HG02763 (cell line): Measurements from ENCODE around the gene AKAIN1.

Experiments
- ATAC-seq: cut with Tn5 transposase; IDR thresholded peaks from one replicate; pipeline ENCODE4 v1.9.1; 2021; ENCODE audit warnings: mild to moderate bottlenecking, moderate library complexity; ENCODE audit not compliant: unreplicated experiment

AKAIN1 gene

DNA sequence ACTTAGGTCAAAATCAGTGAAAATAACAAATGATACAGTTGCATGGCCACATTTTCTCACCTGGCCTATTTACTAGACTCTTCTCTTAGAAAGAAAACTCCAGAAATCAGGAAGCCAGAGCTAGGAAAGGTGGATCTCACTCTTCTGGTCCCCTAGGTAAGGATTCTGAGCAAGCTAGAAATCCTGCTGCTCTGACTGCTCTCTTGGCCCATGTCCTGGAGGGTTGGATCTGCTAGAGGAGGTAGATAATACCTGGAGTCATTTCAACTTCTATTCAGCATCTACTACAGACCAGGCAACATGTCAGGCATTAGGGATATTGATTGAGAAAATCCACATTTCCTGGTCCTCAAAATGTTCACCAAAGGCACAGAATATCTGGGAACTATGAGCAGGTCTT lies 34.9 kb downstream of the AKAIN1 start:
- no peak for ATAC-seq

DNA sequence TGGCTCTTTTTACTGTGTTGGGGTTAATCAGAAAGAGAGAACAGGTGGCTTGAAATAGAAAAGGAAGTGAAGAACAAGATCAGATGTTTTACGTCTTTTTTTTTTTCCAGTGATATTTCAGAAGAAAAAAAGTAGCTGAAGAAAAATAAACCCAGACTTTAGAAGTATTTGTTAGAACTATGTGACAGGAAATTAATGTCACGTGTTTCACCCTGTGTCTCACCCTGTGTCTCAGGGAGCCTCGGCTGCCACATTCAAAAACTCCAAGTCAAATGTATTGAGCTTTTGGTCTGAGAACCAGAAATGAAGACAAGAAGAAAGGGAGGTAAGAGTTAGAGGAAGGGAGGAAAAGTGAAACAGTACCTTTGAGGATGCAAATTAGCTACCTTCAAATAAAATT lies 38.0 kb downstream of the AKAIN1 start:
- ATAC-seq, result no peak

DNA sequence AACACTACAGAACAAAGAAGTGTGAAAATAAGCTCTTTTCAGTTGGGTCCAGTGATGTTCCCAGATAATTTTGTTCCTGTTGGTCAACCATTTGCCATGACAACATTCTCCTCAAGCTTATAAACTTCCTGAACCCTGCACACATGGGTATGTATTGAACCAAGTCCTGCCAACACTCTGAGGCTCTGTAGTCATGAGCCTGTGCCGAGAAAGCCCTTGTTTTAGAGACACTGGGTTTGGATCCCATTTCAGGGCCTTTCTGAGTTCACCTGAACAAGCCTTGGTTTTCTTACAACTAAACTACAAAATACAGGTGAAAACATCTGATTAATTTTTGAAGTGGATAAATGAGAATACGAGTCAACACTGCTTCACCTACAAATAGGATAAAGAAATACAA lies 38.5 kb downstream of the AKAIN1 start:
- ATAC-seq, result no peak

DNA sequence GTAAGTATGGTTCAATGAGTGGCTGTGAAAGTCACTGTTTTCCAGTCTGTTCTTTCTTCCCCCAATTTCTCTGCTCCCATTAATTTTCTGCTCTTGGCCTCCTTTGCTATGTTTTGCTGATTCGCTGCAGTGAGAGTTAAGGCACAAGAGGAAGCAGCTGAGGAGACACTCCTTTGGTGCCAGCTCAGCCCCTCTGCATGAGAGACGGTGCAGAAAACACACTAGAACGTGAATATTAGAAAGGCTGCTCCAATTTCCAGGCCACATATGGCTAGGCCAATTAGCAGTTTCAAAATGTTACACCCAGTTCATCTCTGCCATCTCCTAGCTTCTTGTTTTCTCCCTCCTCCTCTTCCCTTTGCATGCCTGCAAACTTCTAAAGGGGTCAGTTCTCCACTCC lies 38.9 kb downstream of the AKAIN1 start:
- no peak for ATAC-seq

DNA sequence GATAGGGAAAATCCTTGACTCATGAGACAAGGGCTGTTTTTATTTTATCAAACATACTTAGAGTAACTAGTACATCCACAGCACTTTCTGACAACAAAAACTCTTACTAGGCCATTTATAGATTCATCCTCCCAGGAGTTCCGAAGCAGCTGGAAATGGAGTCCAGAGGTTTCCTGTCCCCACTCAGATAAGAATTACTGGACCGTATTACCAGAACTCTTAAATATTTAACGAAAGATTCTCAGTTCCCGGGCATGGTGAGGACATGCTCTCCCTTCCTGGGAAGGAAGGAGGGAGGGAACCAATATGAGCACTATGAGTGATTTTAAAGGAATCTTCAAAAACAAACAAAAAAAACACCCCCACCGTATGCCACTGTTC lies 41.2 kb downstream of the AKAIN1 start:
- no peak for ATAC-seq

DNA sequence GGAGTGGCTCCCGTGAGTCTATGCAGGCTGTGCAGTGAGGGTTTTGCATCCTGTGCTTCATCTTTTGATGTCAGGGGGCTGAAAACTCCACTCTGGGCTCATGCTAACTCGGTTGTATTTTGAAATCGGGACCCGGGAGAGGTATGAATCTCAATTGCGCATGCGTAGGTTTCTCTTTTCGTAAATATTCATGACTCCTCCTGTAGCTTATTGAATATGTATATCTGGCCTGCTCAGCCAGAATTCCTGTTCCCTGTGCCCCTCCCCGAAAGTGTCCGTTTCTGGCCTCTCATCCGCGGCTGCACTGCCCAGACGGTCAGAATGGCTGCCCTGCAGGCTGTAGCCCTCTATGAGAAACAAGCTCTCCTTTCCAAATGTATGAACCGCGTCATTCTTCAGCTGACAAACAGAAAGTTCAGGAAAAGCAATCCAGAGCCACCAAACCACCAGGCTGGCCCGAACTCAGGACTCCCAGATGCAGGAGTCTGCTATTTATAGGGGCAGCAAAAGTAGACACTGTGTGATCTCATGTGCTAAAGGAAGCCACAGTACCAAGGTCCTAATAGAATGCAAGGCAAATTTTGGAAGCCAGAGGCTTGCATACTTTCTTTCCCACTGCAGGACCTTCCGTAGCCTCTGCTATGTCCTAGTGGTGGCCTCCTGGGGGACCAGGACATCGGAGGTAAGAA lies 41.7 kb downstream of the AKAIN1 start:
- ATAC-seq, result no peak

DNA sequence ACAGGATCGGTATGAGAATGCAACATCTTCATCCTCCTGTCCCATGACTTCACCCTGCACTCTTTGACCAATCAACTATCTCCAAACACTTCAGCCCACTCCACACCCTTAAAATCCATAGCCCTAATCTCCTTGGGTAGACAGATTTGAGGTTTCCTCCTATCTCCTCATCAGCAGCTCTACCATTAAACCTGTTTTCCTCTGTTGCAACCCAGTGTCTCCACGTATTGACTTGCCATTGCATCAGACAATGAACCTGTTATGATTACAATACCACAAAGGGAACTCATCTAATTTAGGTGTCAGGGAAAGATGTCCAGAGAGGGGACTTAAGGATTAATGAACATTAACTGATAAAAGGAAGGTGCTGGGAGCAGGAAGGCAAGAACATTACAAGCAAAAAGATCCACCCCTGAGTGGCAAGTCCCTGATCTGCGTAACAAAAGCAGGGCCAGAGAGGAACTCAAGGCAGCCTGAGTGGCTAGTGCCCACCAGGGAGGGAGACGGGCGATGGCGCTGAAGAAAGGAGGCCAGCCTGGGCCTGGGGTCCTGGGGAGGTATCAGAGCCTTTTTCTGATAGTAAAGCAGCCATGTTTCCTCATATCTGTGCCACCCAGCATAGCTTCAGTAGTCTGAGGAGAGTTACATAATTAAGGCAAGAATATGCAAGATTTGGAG lies 44.6 kb downstream of the AKAIN1 start:
- ATAC-seq, result no peak

DNA sequence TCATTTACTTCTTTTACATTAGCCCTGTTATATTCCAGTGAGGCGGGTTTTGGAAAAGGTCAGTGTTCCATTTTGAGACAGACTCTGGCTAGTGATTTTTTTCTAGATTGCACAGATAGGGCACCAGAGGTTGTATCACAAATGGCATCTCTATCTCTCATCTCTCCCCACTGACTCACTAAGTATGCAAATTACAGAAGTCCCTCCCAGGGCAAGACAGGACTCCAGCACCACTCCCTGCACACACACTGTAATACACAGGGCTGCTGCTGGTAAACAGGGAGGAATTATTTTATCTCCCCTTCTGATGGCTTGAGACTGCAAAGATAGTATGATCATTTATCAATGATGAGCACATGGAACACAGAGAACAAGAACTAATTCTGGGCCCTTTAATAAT lies 46.2 kb downstream of the AKAIN1 start:
- ATAC-seq, result no peak

DNA sequence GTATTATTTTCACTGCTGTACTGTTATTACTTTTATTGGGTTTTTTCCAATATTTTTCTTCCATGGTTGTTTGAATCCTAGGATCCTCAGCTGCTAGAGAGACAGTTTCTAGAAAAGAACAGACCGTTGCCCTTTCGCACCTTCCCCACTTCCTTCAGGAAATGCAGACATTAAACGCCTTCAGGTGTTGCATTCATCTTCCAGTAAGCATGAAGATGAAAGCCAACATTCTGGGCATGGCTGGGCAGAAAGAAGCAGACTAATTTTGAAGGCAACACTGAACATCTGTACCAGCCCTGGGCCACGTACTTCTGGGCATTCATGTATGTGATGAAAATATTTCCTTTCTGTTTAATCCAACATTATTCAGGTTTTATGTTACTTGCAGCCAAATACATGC lies 51.0 kb downstream of the AKAIN1 start:
- ATAC-seq, result no peak

DNA sequence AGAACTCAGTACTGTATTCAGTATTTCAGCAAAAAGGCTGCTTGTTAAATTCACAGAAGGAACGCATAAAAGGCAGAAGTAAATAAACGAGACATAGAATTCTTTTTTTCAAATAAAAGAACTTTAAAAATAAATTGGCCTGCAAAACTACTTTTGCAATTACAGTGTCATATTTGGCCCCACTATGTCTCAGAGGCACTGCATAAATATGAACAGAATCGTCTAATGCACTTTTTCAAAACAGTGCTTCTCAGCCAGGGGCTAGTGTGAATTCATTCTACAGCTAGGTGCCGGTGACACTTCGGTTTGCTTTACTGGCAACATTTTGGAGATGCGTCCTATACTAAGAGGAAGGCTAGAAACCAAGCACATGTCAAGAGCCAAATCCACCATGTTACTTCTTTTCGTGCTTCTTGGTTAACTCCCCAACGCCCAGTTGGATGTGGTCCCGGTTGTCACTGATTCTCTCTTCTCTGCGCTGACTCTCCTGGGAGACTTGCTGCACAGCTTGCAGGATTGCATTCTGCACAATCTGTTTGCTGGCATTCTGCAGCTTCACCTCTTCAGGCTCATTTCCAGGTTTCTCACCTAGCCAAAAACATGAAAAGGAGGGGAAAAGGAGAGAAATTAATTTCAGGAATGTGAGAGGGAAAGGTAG lies 51.8 kb downstream of the AKAIN1 start:
- no peak for ATAC-seq

DNA sequence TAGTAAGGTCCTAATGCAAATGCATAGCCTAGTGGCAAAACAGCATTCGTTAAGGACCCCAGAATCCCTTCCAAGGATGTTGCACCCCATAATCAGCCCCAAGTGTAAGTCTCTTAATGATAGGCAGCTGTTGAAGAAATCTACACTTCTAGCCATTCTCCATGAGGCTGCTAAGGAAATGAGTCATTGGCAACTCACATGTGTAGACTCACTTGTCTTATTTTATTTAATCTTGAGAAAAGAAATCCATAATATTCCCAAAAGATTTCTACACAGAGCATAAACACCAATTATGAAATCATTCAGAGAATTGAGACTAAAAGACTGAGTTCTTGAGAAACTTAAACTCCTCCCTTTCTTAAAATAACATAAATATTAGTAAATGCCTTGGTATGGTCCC lies 52.4 kb downstream of the AKAIN1 start:
- ATAC-seq, result no peak

DNA sequence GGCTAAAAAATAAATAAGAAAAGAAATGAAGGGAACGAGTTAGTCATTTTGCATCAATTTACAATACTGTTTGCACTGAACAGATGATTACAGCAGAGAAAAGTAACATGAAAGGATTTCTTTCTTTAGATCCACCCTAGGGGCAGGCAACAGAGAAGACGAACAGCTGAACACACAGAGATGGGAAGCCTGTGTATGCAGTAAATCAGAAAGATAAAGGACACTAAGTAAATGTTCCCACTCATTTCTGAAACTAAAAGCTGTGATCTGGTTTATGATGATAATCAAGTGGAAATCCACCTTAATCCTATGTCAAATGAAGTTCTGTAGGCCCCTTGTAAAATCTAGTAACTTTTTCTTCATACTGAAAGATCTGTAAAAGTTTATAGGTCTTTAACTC lies 54.2 kb downstream of the AKAIN1 start:
- no peak for ATAC-seq

DNA sequence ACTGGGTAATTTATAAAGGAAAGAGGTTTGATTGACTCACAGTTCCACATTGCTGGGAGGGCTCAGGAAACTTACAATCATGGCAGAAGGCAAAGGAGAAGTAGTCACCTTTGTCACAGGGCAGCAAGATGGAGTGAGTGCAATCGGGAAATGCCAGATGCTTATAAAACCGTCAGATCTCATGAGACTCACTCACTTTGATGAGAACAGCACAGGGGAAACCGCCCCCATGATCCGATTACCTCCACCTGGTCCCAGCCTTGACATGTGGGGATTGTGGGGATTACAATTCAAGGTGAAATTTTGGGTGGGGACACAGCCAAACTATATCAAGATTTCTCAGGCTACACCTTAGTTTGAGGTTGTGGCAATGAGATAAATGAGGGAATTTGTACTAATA lies 54.9 kb downstream of the AKAIN1 start:
- ATAC-seq, result no peak

DNA sequence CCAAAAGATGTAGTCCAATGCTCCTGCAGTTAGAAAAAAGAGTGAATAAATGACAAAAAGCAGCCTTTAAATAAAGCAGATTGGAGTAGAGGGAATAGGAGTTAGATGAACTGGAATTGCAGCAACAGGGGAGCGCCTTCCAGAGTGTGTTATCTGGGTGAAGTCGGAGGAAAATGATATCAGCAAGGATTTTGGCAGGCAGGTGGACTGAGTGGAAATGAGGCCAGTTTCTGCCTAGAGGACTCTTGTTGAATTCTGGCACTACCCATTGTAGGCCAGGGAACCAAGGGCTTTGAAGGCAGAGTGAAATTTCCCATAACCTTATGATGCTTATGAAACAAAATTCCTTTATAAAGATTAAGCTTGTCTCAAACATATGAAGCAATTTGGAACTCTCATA lies 59.8 kb downstream of the AKAIN1 start:
- no peak for ATAC-seq

DNA sequence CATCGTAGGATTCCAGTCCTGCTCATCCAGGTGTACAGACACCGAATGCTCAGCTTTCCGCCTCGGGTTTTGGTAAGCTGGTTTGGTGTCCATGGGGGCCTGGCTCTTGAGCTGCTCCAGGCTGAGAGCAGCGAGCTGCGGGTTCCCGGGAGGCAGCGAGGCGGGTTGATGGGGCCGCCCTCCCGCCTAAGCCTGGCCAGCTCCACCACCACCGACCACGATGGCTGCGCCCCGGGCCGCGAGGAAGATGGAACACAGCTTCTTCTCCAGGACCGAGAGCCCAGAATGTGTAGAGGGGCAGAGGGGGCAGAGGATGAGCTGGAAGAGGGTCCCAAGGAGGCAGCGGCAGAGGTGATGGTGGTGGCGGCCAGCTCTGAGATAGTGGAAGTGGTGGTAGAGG lies 64.1 kb downstream of the AKAIN1 start:
- no peak for ATAC-seq

DNA sequence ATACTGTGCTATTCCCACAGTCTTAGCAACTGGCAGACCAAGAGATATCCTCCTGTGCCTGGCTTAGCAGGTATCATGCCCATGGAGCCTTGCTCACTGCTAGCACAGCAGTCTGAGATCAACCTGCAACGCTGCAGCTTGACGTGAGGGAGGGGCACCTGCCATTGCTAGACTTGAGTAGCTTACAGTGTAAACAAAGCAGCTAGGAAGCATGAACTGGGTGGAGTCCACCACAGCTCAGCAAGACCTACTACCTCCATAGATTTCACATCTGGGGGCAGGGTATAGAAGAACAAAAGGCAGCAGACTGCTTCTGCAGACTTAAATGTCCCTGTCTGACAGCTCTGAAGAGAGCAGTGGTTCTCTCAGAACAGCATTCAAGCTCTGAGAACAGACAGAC lies 74.8 kb downstream of the AKAIN1 start:
- ATAC-seq, result no peak

DNA sequence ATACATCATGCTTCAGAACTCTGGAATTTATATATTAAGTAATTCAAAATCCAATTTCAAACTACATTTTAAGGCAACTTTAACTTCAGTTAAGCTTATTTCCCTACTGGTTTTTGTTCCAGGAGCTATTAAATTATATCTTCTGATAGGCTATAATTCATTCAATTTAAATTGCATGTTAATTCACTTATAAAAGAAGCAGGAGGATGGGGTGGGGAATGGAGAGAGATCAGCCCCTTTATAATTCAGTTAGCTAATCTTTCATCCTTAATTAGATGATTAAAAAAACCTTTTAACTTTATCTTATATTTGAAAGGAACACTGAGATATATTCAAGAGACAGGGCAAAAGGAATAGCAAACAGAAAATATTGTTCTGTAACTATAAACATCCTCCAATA lies 86.8 kb downstream of the AKAIN1 start:
- ATAC-seq, result no peak

DNA sequence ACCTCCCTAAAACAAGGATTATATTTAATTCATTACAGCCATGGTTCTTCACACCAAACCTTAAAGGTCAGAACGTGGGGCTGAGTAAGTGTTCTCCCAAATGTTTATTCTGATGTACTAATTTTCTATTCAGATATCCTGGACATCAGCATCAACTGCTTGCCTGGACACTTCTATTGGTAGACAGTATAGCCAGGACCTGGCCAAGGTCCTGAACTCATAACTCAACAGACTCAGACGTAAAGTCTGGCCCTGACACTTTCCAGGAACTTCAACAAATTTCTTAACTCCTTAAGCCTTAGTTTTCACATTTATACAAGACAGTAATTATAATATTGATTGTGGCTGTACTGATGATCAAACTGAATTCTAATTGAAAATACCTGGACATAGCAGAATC lies 89.1 kb downstream of the AKAIN1 start:
- no peak for ATAC-seq

DNA sequence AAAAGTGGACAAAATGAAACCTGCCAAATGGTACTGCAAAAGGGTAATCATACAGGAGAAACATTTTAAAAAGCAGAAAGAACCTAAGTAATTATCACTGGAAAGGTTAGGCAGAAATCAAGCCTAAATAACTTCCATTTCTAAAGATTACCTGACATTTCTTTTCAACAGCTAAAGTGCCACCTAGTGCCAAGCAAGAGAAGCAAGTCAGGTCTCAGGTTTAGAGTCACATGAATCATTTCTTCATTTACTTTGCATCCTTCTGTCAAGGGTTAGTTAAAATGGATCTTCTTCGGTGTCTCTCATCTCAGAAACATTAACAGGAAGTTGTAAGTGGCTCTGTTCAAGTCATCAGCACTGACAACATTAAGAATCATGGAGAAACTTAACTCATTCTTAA lies 90.3 kb downstream of the AKAIN1 start:
- no peak for ATAC-seq

DNA sequence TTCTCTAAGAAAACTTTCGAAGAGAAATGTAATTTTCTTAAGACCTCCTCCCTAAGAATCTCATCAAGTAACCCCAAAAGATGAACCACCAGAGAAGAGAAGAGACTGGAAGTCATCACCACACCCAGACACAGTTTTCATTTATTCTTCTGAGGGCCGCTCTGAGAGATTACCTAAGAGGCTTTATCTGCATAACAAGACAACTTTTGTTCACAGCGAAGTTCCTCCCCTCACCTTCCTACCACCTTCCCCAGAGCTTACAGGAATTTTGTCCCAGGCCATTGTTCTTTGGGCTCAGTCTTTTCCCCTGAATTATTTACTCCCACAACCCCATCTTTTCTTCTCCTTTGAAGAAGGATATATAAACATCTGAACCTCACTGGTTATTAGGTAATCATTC lies 92.8 kb downstream of the AKAIN1 start:
- no peak for ATAC-seq

DNA sequence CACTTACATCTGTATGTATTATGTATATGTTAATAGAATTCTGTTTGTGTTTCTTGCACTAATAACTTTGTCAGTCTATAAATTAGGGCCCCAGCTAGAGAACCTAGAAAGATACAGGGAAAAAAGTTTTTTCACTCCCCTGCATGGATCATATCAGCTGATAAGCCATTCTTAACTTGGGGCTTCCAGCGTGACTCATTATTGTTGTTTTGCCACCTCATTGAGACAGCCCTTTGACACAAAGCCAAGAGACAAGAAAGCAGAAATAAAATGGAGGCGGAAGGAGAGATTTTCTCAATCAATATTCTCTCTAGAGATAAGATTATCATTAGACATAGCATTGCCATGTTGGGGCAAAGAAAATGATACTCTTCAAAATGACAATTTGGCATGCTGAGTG lies 93.4 kb downstream of the AKAIN1 start:
- ATAC-seq, result no peak

DNA sequence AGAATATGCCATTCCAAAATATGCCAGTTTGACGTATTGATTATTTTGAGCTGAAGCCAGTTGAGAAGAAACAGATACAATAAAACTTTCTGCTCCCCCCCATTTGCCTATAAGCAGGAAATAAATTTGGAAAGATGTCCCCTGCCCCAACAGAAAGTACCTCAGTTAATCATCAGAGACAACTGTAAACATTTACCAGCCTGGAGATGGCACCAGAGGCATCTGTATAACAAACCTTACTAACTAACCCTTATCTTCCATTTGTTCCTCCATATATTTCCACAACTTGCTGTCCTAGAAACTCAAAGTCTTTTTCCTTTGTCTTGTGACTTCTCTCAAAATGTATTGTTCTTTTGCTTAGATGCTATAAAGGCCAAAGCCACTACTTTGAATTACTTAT lies 93.8 kb downstream of the AKAIN1 start:
- no peak for ATAC-seq
